Fibroblast of mammary gland (primary cell): ENCODE data around the gene TUSC2.

ENCODE experiments used
- DNase-seq: peaks from one replicate; pipeline ENCODE4 v3.0.0-alpha.2; 2010; ENCODE audit warnings: low read depth
- H3K4me3 ChIP-seq: 2 replicates; pipeline ENCODE4 v1.5.1; 2011; ENCODE audit warnings: low read depth, mild to moderate bottlenecking, low read length, moderate library complexity; ENCODE audit not compliant: control insufficient read depth
- CTCF ChIP-seq: conservative IDR thresholded peaks from 2 replicates; pipeline ENCODE4 v1.5.1; 2011; ENCODE audit warnings: low read depth, low read length, inconsistent platforms; ENCODE audit not compliant: control insufficient read depth, insufficient read depth

TUSC2 gene

GRCh38 chr3:50278123-50278879, 49.7 kb downstream of the TUSC2 start:
- TF ChIP-seq CTCF = no peak
- H3K4me3 ChIP-seq = no peak overlapping the region
- no peak for DNase-seq

GRCh38 chr3:50276762-50277101, 51.3 kb downstream of the TUSC2 start:
- no peak overlapping the region for H3K4me3 ChIP-seq
- DNase-seq = no peak
- TF ChIP-seq CTCF = no peak

GRCh38 chr3:50275996-50276761, 51.8 kb downstream of the TUSC2 start:
- TF ChIP-seq CTCF = no peak
- no peak for DNase-seq
- no peak overlapping the region for H3K4me3 ChIP-seq

GRCh38 chr3:50275141-50275995, 52.7 kb downstream of the TUSC2 start:
- no peak for DNase-seq
- no peak for TF ChIP-seq CTCF
- H3K4me3 ChIP-seq = no peak overlapping the region
